Endometrial microvascular endothelial cells (primary cell): ENCODE data around the gene MS4A18. TPM values are rescaled to one million over a fixed set of nuclear protein-coding genes. Genes with fewer than 3 reads are reported as not detected.

ENCODE experiments used
- in situ Hi-C: cut with HindIII; loops from 2 replicates; pipeline ENCODE4 v1.10.0; 2017; ENCODE audit warnings: low sequenced_read_pairs, low pct_unique_long_range_greater_than_20kb; ENCODE audit errors: inconsistent ontology term
- total RNA-seq: library from RNA; depleted of rRNA; stranded (reverse); fragments of >200 nt; gene quantifications from one replicate; pipeline ENCODE4 v1.2.3, GENCODE V29; 2015; ENCODE audit errors: inconsistent ontology term

MS4A18 gene
- total RNA-seq, 1 donor from 2014 or later: not detected

DNA sequence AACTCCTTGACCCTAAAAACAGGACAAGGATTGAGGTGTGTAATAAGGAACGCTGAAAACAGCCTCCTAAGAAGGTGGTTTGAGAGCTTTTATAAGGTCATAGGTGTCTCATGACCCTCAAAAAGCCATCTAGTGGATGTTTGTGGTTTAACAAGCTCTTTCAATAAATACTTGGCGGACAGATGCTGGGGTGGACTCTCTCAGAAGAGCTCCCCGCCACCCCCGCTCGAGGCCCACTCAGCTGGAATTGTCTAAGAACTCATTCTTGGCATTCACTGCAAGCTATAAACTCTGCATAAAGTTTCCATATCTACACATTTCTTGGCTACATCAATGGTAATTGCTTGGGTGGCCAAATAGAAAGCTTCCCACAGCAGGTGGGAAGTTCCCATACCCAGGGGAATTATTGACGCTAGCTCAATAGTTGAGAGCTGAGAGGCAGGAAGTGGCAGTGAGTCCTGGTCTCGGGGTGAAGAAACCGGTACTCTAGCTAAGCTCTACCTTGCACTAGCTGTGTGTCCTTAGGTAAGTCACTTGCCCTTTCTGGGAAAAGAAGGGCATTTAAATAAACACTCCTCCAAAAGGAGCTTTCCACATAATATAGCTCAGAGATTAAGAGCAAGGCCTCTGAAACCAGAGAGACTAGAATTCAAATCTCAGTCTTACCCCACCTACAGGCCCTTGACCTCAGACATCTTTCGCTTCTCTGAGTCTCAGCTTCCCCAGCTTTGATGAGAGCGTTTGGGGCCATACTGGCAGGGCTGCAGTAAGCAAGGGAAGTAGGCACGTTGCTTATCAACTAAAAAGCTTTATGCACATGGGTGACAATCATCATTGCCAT, 38.6 kb downstream of the MS4A18 start:
- in situ Hi-C loops: no loop called here

DNA sequence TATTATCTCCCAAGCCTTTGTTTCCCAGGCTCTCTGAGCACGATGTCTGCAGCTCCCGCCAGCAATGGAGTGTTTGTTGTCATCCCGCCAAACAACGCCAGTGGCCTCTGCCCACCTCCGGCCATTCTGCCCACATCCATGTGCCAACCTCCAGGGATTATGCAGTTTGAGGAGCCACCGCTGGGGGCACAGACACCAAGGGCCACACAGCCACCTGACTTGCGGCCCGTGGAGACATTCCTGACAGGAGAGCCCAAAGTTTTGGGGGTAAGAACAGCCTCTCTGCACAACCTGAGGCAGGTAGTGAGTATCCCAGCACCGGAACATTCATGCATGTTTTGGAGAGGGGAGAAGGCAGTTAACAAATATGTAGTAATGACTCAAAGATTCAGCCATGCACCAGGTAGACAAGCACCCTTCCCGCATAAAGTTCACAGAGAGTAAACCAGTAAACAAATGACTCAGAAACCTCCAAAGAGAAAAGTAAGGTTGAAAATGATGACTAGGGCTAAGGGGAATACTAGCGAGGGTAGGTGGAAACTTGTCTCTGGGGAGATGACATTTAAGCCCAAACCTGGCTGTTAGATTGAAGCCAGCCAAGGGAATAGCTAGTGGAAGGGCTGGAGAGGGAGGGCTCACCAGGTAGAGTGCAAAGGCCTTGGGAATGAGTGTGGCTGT, 39.3 kb downstream of the MS4A18 start:
- in situ Hi-C loops: no loop called here

DNA sequence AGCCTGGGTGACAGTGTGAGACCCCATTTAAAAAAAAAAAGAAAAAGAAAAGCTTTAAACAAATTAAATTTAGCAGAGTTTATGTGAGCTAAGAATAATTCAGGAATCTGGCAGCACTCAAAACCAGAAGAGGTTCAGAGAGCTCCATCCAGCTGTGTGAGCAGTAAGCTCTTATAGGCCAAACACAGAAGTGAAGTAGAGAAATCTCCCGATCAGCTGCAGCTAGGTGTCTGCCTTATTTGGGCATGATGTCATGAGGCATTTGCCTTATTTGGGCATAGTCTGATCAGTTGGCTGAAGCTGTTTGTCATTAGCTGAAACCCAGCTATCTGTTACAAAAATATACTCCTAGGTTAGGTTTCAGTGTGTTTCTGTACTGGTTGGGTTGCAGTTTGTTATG, 40.4 kb downstream of the MS4A18 start:
- in situ Hi-C loops: no loop called here

DNA sequence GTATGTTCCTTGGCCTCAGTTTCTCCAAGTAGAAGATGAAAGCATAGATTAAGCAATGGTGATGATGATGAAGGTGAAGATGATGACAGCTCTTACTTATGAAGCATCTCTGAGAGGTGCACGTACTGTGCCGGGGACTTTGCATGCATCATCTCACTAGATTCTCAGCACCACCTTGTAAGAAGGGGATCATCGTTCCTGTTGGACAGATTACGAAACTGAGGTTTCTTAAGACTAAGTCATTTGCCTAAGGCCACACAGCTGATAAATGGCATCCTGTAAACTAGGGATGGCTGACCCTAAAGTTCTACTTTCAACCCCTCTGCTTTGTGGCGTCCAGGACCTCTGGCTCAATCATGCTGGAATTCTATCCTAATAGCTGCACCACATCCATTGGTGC, 40.8 kb downstream of the MS4A18 start:
- in situ Hi-C loops: no loop called here

DNA sequence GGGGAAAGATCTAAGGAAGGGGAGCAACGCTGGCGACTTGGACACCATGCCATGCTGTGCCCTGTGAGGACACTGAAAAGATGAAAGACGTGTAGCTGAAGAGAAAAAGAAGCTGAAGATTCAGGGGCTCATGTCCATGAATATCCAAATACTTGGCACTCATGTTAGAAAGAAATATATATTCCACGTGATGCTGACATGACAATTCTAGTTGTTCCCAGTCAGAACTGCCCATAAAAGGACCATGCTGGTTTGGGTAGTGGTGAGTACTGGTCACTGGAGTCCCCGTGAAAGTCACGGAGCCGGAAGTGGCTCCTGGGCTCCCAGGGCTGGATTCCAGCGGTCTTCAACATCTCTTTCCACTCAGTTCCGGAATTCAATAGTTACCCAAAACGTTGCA, 42.0 kb downstream of the MS4A18 start:
- in situ Hi-C loops: no loop called here

DNA sequence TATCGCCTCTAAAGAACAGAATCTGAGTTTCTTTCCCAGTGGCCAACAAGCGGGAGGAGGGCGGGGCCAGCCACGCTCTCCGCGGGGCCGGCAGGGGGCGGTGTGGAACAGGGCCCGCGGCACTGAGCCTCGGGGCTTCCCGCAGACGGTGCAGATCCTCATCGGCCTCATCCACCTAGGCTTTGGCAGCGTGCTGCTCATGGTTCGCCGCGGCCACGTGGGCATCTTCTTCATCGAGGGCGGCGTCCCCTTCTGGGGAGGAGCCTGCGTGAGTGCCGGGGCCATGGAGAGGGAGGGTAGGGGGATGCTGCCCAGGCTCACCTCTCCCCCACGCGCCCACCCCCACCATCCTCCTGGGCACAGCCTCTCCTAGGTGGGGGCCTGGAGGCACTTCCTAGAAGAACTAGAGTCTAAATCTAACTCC, 42.9 kb downstream of the MS4A18 start:
- in situ Hi-C loops: no loop called here

DNA sequence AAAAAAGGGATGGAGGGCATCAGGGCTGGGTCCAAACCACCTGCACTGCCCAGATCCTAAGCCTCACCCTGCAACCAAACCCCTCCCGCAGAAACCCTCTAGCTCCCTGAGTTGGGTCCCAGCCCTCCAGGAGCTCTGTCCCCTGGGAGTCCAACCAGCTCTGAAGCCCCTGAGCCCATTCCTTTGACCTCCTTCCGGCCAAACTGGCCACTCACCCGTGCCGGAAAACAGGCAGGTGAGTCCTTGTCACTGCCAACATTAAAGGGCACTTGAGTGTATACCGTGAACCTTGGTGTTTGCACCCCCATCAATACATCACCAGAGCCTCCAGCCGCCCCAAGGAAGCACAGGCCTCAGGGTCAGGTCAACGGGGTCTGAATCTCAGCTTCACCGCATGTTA, 43.7 kb downstream of the MS4A18 start:
- in situ Hi-C loops: no loop called here

DNA sequence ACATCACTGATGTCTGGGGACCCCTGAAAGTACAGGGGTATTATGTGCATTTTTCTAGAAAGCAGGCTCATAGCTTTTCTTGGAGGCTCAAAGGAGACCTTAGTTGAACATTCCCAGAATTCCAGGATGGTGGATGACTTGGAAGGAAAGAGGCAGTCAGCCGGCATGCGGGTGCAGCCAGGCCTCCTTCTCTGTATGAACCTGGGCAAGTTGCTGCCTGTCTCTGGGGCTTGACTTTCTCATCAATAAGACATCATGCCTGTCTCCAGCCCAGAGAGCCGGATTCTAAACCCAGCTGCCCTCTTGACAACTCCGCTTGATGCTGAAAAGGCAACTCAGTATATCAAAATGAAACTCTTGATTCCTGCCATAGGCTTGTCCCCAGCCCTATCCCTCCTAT, 44.8 kb downstream of the MS4A18 start:
- in situ Hi-C loops: no loop called here

DNA sequence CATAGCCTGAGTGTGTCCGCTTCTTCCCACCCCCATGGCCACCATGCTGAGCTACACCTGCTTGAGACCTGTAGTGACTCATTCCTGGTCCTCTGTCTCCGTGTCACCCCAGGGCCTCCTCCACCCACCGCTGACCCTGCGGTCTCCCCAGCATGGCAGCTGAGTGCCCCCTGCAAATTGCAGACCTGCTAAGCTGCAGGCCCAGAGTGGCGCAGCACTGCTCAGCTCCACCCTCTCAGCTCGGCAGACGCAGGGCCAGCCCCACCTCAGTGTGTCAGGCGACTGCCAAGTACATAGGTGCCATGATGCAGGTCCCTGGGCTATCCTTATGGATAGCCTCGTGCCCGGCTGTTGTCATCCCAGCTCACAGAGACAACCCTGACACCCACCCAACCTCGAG, 45.3 kb downstream of the MS4A18 start:
- in situ Hi-C loops: no loop called here

DNA sequence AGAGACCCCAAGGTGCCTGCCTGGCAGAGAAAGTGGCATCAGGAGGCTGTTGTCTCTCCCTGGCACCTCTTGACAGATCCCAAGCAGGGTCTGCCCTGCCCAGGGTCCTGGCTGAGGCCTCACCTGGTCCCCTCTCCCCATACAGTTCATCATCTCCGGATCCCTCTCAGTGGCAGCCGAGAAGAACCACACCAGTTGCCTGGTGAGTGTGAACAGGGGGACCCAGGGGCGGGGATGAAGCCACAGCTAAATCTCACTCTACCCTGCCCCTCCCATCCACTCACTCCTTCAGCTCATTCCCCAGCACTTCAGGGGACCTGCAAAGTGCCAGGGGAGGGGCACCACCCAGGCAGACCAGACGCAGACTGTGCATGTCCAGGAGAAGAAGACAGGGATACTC, 46.6 kb downstream of the MS4A18 start:
- in situ Hi-C loops: no loop called here

DNA sequence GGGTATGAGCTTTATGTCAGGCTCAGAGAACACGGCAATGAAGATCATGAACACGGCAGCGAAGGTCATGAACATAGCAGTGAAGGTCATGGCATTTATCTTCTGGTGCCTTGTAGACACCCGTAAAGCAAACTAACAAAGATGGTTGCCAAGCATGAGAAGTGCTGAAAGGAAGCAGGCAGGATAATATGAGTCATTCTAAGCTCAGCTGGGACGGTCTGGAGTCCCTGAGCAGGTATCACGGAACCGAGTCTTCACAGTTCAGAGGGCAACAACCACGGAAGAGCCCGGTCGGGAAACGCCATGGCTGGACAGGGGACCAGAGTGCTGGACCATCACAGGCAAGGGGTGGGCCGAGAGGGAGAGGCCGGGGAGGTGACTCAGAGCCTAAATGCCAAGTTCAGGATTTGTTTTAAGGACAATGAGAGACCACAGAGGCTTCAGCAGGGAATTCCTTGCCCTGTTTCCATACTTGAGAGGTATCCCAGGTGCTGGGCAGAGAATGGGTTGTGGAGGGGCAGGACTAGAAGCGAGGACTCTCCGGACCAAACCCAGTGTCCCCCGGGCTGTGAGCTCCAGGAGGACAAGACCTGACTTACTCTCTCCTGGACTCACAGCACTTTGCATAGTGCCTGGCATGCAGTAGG, 47.5 kb downstream of the MS4A18 start:
- in situ Hi-C loops: no loop called here

DNA sequence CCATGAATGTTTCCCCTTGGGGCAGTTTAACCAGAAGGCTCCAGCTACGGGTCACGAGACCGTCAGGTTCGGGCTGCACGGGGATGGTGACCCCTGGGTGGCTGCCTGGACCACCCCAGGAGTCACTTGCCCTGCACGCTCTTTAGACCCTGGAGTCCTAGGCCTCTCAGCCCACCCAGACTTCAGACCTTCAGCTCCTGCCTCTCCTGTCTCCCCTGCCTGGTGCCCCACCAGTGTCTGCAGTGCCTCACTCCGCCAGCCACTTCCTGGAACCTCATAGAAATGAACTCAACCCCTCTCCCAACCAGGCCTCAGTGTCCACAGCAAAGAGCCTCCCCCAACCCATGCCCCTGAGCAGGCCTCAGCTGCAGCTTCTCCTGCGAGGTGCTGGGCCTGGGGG, 48.1 kb downstream of the MS4A18 start:
- in situ Hi-C loops: no loop called here

DNA sequence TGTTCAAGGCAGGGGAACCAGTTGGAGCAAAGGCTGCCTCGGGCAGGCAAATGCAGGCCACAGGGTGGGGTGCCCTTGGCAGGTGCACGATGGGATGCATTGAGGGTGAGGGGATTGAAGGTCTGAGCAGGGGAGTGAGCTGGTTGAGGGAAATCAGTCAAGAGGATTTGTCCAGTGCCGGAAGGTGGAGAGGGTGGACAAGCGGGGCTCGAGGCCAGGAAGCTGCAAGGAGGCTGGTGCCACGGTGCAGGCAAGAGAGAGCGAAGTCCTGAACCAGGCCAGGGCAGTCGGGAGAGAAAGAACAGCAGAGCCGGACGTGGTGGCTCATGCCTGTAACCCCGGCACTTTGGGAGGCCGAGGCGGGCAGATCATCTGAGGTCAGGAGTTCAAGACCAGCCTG, 50.2 kb downstream of the MS4A18 start:
- in situ Hi-C loops: no loop called here

DNA sequence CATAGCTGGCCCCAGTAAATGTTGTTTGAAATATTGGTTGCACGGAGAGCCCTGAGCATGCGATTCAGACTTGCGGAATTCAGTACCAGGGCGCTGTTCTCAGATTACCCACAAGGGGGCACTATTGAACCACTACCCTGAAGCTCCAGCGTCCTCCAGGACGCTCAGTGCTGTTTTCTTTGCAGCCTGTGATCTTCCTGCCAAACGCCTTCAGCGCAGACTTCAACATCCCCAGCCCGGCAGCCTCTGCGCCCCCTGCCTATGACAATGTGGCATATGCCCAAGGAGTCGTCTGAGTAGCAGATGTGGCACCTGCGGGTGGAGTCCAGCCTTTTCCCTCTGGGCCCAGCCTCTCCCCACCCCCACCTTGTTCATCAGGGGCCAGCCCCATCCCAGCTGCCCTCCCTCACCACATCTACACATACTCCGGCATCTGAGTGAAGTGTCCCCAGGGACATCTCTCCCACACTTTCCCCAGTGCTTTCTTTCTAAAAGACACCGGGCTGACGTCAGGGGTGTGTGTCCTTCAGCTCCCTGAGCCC, 51.0 kb downstream of the MS4A18 start:
- in situ Hi-C loops: no loop called here

DNA sequence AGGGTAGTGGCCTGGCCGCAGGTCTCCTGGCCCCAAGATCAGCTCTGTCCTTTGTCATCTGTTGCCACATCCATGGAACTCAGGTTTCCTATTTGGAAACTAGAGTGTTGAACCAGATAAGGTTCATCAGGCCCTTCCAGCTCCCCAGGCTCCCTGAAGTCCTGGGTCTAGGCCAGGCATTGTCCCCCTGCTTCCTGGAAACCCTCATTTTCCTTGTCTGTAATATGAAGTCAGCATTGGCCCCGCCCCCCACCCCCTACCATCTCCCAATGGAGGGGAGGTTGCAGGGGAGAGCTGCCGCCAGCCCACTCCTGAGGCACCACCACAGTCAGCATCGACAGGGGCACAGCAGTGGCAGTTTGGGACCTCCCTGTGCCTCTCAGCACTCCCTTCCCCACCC, 51.6 kb downstream of the MS4A18 start:
- in situ Hi-C loops: no loop called here

DNA sequence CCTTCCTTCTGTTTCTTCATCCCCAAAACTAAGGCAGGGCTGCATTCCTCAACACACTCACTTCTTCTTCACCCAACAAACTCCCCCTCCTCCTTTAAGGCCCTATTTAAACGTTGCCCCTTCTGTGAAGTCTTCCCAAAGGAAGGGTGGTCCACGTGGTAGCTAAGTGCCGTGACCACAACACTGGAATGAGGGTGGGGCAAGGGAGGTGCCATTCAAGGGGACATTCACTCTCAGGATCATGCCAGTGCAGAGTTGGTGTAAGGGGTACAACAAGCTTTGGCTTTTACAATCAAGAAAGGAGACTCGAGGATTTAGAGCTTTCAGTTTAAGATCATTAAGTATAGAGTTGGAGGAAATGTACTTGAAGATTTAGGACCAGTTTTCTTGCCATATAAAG, 52.6 kb downstream of the MS4A18 start:
- in situ Hi-C loops: no loop called here

DNA sequence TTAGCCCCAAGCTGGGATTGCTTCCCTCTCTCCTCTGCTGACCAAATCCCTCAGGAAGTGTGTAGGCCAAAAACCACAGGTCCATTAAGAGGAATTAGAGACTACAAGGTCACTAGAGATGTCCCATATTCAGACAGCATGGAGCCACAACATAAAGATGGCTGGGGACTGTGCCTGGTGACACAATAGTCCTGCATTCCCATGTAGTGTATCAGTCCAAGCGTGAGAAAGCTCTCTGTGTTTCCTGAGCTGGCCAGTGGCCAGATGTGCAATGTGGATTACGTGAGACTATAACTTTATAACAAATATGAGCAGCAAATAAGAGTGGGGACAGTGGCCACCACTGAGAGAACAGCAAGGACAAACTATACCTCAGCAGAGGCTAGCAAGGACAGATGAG, 53.1 kb downstream of the MS4A18 start:
- in situ Hi-C loops: no loop called here

DNA sequence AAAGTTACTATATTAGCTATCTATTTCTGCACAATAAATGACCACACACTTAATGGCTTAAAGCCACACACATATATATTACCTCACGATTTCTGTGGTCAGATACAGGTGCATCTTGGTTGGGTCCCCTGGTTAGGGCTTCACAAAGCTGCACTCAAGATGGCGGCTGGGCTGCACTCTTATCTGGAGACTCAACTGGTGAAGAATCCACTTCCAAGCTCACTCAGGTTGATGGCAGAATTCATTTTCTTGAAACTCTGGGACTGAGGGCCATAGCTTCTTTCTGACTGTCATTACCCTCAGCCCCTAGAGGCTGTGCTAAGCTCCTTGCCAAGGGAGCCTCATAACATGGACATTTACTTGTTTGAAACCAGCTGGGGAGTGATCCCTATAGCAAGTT, 55.5 kb downstream of the MS4A18 start:
- in situ Hi-C loops: no loop called here

DNA sequence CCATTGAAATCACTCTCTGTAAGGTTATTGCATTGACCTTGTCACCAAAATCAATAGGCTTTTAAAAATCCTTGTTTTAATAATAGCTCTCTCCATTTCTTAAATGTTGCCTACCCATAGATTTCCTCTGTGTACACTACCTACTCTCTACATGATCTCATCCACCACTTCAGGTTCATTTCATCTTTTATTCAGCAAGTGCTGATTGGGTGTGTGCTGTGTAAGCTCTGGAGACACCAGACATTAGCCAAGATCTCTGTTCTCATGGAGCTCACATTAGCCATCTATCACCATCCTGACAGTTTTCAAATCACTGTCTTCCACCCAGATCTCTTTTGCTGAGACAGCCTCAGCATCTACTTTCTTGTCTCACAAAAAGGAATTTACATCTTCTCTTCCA, 56.3 kb downstream of the MS4A18 start:
- in situ Hi-C loops: no loop called here
